SU-DHL-6 (cell line): ENCODE results near the gene PIGL.

Experiments
- CTCF ChIP-seq: fragments of 200-600 bp; sonication (generic); IDR thresholded peaks from one replicate; pipeline ENCODE4 v1.5.1; 2017; ENCODE audit warnings: antibody characterized with exemption, mild to moderate bottlenecking, low read length, moderate library complexity; ENCODE audit not compliant: insufficient read depth, poor library complexity, severe bottlenecking
- EZH2phosphoT487 ChIP-seq: fragments of 200-600 bp; sonication (generic), shearing (Covaris generic); conservative IDR thresholded peaks from 2 replicates; pipeline ENCODE4 v1.6.1; 2018; ENCODE audit warnings: mild to moderate bottlenecking, antibody characterized with exemption, low read length, moderate library complexity, mixed read lengths

DNA sequence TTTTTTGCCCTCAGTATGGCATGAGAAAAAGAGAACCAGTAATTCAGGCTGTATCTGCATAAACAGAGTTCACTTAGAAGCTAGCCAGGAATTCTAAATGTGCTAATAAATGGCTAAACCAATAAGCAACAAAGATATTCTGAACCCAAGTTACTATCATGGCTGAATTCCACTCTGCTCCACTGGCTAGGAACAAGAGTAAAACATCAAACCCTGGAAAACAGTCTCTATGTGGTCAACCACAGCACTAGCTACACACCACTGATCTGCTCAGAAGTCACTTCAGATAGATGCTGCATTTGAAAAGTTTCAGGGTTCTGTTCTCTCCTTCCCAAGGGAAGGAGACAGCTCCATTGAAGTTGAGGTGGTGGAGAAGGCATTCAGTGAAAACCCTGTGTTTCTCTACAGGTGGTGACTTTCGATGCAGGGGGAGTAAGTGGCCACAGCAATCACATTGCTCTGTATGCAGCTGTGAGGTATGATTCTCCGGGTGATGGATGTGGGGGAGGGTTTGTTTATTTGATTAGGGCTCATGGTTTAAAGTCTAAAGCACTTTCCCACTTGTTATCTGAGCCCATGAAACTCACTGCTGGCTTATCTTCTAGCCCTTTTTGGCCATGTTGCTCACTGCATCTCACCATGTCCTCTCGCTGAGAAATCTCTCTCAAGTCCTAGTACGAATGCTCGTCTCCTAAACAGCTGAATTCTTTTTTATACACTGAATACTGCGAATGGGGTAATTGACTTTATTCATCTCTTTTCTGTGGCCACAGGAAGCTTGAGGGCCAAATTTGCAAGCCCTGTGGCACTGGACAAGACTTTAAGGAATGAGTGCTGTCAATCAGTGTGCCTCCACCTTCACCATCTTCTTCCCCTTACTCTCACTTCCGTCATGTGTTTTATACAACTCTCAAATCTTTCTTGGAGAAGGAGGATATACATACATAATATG is 96.4 kb downstream of the PIGL start:
- TF ChIP-seq CTCF (no peak), EZH2phosphoT487 (no peak)
